ENCODE data around the gene DHFR. TPM values are rescaled to one million over a fixed set of nuclear protein-coding genes. Genes with fewer than 3 reads are reported as not detected.

DHFR gene
- total RNA-seq, 4 donors from 2014 or later, result 13.9 to 18.6 (median 16.2) TPM

DNA sequence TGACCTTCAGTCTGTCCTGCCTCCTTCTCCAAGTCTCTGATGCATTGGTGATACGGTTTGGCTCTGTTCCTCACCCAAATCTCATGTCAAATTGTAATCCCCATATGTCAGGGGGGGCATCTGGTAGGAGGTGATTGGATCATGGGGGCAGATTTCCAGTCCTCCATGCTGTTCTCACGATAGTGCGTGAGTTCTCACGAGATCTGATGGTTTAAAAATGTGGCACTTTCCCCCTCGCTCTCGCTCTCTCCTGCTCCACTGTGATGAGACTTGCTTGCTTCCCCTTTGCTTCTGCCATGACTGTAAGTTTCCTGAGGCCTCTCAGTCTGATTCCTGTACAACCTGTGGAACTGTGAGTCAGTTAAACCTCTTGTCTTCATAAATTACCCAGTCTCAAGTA is 70.0 kb downstream of the DHFR start:
- TF ChIP-seq, protein P1, sequence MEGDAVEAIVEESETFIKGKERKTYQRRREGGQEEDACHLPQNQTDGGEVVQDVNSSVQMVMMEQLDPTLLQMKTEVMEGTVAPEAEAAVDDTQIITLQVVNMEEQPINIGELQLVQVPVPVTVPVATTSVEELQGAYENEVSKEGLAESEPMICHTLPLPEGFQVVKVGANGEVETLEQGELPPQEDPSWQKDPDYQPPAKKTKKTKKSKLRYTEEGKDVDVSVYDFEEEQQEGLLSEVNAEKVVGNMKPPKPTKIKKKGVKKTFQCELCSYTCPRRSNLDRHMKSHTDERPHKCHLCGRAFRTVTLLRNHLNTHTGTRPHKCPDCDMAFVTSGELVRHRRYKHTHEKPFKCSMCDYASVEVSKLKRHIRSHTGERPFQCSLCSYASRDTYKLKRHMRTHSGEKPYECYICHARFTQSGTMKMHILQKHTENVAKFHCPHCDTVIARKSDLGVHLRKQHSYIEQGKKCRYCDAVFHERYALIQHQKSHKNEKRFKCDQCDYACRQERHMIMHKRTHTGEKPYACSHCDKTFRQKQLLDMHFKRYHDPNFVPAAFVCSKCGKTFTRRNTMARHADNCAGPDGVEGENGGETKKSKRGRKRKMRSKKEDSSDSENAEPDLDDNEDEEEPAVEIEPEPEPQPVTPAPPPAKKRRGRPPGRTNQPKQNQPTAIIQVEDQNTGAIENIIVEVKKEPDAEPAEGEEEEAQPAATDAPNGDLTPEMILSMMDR (IDR thresholded peaks at IDR 0.05; ENCODE audit: low read depth), result no peak

GRCh38 chr5:80579050-80579449 is 75.7 kb downstream of the DHFR start:
- TF ChIP-seq, protein P1 (IDR thresholded peaks at IDR 0.05; ENCODE audit: low read depth), result no peak

DNA sequence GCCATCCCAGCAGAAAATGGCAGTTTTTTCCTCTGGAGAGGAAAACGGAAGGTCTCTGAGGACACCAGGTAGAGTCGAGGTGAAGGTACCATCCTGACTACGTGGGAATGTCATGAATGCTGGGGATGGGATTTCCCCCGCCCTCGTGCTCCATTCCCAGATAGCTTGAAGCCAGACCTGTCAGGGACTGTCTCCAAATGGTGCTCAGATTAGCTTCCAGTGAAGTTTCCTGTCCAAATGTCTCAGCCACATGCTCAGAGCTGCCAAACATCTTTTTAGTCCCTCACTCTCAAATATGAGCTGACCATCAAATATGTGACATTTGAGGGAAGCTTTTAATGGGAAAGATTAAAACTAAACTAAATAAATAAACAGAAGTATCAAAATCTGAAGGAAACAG is 77.1 kb downstream of the DHFR start:
- TF ChIP-seq, protein P1 (IDR thresholded peaks at IDR 0.05; ENCODE audit: low read depth), result no peak

DNA sequence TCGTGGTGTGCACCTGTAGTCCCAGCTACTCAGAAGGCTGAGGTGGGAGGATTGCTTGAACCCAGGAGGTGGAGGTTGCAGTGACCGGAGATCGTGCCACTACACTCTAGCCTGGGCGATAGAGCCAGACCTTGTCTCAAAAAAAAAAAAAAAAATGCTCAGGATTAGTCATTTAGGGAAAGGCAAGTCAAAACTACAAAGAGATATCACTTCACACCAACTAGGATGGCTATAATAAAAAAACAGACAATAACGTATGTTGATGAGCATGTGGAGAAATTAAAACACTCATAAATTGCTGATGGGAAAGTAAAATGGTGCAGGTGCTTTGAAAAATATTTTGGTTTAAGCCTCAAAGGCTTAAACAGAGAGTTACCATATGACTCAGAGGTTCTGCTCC is 78.4 kb downstream of the DHFR start:
- TF ChIP-seq, protein P1 (IDR thresholded peaks at IDR 0.05; ENCODE audit: low read depth), result no peak

Small RNA genes lying within 50 kb of the gene (small RNA-seq; reads per million reads assigned to genes)
- gene DBIP2 (not detected), gene MTRNR2L2 (not detected)

Other genes starting within 250 kb of the DHFR start
- gene ZFYVE16, start 246.9 kb downstream of the DHFR start, total RNA-seq, result 10 to 100 TPM; 37.7 to 53.6 (median 47.4) TPM
- gene FAM151B, start 166.9 kb downstream of the DHFR start, total RNA-seq, result 1 to 10 TPM; 3.3 to 4.8 (median 3.7) TPM
- not detected for gene ANKRD34B, start 84.7 kb downstream of the DHFR start, total RNA-seq
- 10 to 100 TPM; 17.5 to 24.4 (median 21.2) TPM for gene MSH3, start 331 bp downstream of the DHFR start, total RNA-seq